ENCODE measurements around the gene AFF1.

Gene AFF1

GRCh38 chr4:87152310-87153041, 217.7 kb downstream of the AFF1 start:
- no peak for DNase-seq (ENCODE audit: low read depth)

- DNase-seq (ENCODE audit: low read depth), result no peak
Measured at GRCh38 chr4:87153078-87153870, 218.5 kb downstream of the AFF1 start.

GRCh38 chr4:87165892-87166291, 231.1 kb downstream of the AFF1 start:
- no peak for DNase-seq (ENCODE audit: low read depth)

GRCh38 chr4:87166296-87166854, 231.6 kb downstream of the AFF1 start:
- no peak for DNase-seq (ENCODE audit: low read depth)

- no peak for DNase-seq (ENCODE audit: low read depth)
Measured at GRCh38 chr4:87171944-87172343, 237.1 kb downstream of the AFF1 start.

- DNase-seq (ENCODE audit: low read depth), result no peak
Measured at GRCh38 chr4:87174672-87175071, 239.9 kb downstream of the AFF1 start.

GRCh38 chr4:87179751-87180150, 244.9 kb downstream of the AFF1 start:
- no peak for DNase-seq (ENCODE audit: low read depth)

- no peak for DNase-seq (ENCODE audit: low read depth)
Measured at GRCh38 chr4:87180767-87181166, 246.0 kb downstream of the AFF1 start.

- no peak for DNase-seq (ENCODE audit: low read depth)
Measured at GRCh38 chr4:87185146-87185870, 250.5 kb downstream of the AFF1 start.

- no peak for DNase-seq (ENCODE audit: low read depth)
Measured at GRCh38 chr4:87188048-87188447, 253.2 kb downstream of the AFF1 start.

GRCh38 chr4:87188932-87189331, 254.1 kb downstream of the AFF1 start:
- DNase-seq (ENCODE audit: low read depth), result no peak
